ENCODE data around the gene BLTP3A.

DNA sequence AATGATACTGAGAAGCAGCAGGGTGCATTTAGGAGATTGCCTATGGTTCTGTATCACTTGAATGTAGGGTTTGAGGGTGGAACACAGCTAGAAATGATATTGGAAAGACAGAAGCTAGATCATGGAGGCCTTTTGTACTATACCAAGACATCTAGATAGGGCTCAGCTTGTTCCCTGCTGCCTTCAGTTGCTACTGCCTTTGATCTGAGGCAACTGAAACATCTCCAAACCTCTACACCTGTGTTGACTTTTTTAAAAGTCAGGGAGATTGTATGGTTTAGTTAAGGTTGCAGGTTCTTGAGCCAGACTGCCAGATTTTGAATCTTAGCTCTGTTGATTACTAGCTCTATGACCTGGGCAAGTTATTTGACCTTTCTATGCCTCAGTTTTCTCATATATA, 12.7 kb downstream of the BLTP3A start:
- TF ChIP-seq, protein P1, sequence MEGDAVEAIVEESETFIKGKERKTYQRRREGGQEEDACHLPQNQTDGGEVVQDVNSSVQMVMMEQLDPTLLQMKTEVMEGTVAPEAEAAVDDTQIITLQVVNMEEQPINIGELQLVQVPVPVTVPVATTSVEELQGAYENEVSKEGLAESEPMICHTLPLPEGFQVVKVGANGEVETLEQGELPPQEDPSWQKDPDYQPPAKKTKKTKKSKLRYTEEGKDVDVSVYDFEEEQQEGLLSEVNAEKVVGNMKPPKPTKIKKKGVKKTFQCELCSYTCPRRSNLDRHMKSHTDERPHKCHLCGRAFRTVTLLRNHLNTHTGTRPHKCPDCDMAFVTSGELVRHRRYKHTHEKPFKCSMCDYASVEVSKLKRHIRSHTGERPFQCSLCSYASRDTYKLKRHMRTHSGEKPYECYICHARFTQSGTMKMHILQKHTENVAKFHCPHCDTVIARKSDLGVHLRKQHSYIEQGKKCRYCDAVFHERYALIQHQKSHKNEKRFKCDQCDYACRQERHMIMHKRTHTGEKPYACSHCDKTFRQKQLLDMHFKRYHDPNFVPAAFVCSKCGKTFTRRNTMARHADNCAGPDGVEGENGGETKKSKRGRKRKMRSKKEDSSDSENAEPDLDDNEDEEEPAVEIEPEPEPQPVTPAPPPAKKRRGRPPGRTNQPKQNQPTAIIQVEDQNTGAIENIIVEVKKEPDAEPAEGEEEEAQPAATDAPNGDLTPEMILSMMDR (IDR thresholded peaks at IDR 0.05), result no peak
- no peak for TF ChIP-seq EZH2 (IDR thresholded peaks at IDR 0.05; ENCODE audit: borderline replicate concordance, insufficient read depth, low read depth, low read length, poor library complexity, severe bottlenecking)
